Progenitor cell of endocrine pancreas (in vitro differentiated cells): ENCODE data around the gene TMEM191B. TPM values are rescaled to one million over a fixed set of nuclear protein-coding genes. Genes with fewer than 3 reads are reported as not detected.
"Not testable (repeated sequence)": the region's sequence is repeated elsewhere in the genome, so short reads cannot be mapped to it uniquely, and the experiment has no call there.

ENCODE experiments used
- DNase-seq: peaks from one replicate; pipeline ENCODE4 v3.0.0; 2021; ENCODE audit warnings: low spot score; ENCODE audit not compliant: unreplicated experiment
- H3K27ac Mint-ChIP-seq: 2 replicates; pipeline ENCODE4 v1.8.0; 2021; ENCODE audit warnings: mild to moderate bottlenecking, moderate library complexity, mixed read lengths
- H3K27me3 Mint-ChIP-seq: 2 replicates; pipeline ENCODE4 v1.8.0; 2021; ENCODE audit warnings: mixed read lengths
- H3K36me3 Mint-ChIP-seq: 2 replicates; pipeline ENCODE4 v1.8.0; 2022; ENCODE audit warnings: mixed read lengths; ENCODE audit not compliant: insufficient read depth
- H3K4me1 Mint-ChIP-seq: 2 replicates; pipeline ENCODE4 v1.8.0; 2021; ENCODE audit warnings: low read depth, mixed read lengths
- H3K4me3 Mint-ChIP-seq: 2 replicates; pipeline ENCODE4 v1.8.0; 2021; ENCODE audit warnings: low read depth, mild to moderate bottlenecking, moderate library complexity, mixed read lengths
- H3K9me3 Mint-ChIP-seq: 2 replicates; pipeline ENCODE4 v1.8.0; 2021; ENCODE audit warnings: low read depth, mixed read lengths
- long read RNA-seq: library from polyadenylated mRNA; unstranded; transcript quantifications from one replicate; pipeline ENCODE4 v2.0.0, GENCODE V29; 2020
- total RNA-seq: library from RNA; stranded (reverse); gene quantifications from 2 replicates; pipeline ENCODE4 v1.2.1, GENCODE V29; 2021

TMEM191B gene
- total RNA-seq, result 2.2 and 3.3 TPM in 2 replicates
- long read RNA-seq, result 0 reads

- not testable (repeated sequence) for H3K4me1 Mint-ChIP-seq, H3K9me3 Mint-ChIP-seq, H3K4me3 Mint-ChIP-seq, DNase-seq, H3K27ac Mint-ChIP-seq, H3K36me3 Mint-ChIP-seq, H3K27me3 Mint-ChIP-seq
These were observed at the start of gene TMEM191B for GRCh38 chr22:18527752-18528596. TMEM191B (plus strand) TSS chr22:18527802; CDS start chr22:18527981, 179 bp downstream.

GRCh38 chr22:18496227-18496626 lies 31.4 kb upstream of the TMEM191B start:
- H3K9me3 Mint-ChIP-seq, H3K4me3 Mint-ChIP-seq, H3K4me1 Mint-ChIP-seq, DNase-seq, H3K36me3 Mint-ChIP-seq, H3K27me3 Mint-ChIP-seq, H3K27ac Mint-ChIP-seq: not testable (repeated sequence)

GRCh38 chr22:18511327-18511726 lies 16.3 kb upstream of the TMEM191B start:
- H3K4me3 Mint-ChIP-seq, H3K4me1 Mint-ChIP-seq, H3K36me3 Mint-ChIP-seq, H3K27me3 Mint-ChIP-seq, DNase-seq, H3K27ac Mint-ChIP-seq, H3K9me3 Mint-ChIP-seq: not testable (repeated sequence)

- DNase-seq, H3K4me3 Mint-ChIP-seq, H3K27me3 Mint-ChIP-seq, H3K9me3 Mint-ChIP-seq, H3K36me3 Mint-ChIP-seq, H3K4me1 Mint-ChIP-seq, H3K27ac Mint-ChIP-seq: not testable (repeated sequence)
These were observed 15.2 kb upstream of the TMEM191B start for GRCh38 chr22:18512378-18512777.

- H3K4me1 Mint-ChIP-seq, DNase-seq, H3K36me3 Mint-ChIP-seq, H3K27ac Mint-ChIP-seq, H3K4me3 Mint-ChIP-seq, H3K27me3 Mint-ChIP-seq, H3K9me3 Mint-ChIP-seq: not testable (repeated sequence)
These were observed 14.1 kb upstream of the TMEM191B start for GRCh38 chr22:18513454-18513853.

GRCh38 chr22:18518061-18518460 lies 9.5 kb upstream of the TMEM191B start, which contains the start of gene GGTLC3:
GGTLC3 (minus strand) TSS chr22:18518161; CDS start chr22:18517897, 264 bp downstream.
- H3K27ac Mint-ChIP-seq, H3K4me1 Mint-ChIP-seq: not testable (repeated sequence)

GRCh38 chr22:18522762-18523161 lies 4.8 kb upstream of the TMEM191B start:
- not testable (repeated sequence) for H3K27me3 Mint-ChIP-seq, H3K27ac Mint-ChIP-seq, H3K9me3 Mint-ChIP-seq, H3K4me3 Mint-ChIP-seq, DNase-seq, H3K4me1 Mint-ChIP-seq, H3K36me3 Mint-ChIP-seq

More at GRCh38 chr22:18518061-18518460, 9.5 kb upstream of the TMEM191B start, which contains the start of gene GGTLC3:
- not testable (repeated sequence) for H3K27me3 Mint-ChIP-seq, H3K36me3 Mint-ChIP-seq, H3K4me3 Mint-ChIP-seq, DNase-seq, H3K9me3 Mint-ChIP-seq

- H3K4me1 Mint-ChIP-seq, H3K27ac Mint-ChIP-seq, H3K9me3 Mint-ChIP-seq, H3K27me3 Mint-ChIP-seq, H3K4me3 Mint-ChIP-seq, DNase-seq, H3K36me3 Mint-ChIP-seq: not testable (repeated sequence)
These were observed 4.3 kb upstream of the TMEM191B start for GRCh38 chr22:18523328-18523727.

- not testable (repeated sequence) for H3K36me3 Mint-ChIP-seq, H3K4me3 Mint-ChIP-seq
These were observed 1.2 kb downstream of the TMEM191B start for GRCh38 chr22:18528597-18529415.

GRCh38 chr22:18529416-18530145 lies 2.0 kb downstream of the TMEM191B start:
- not testable (repeated sequence) for H3K27me3 Mint-ChIP-seq, H3K27ac Mint-ChIP-seq, H3K9me3 Mint-ChIP-seq, H3K4me3 Mint-ChIP-seq, H3K4me1 Mint-ChIP-seq, DNase-seq, H3K36me3 Mint-ChIP-seq

More at GRCh38 chr22:18528597-18529415, 1.2 kb downstream of the TMEM191B start:
- DNase-seq, result peak; percentile 64
- H3K9me3 Mint-ChIP-seq, H3K4me1 Mint-ChIP-seq, H3K27me3 Mint-ChIP-seq, H3K27ac Mint-ChIP-seq: not testable (repeated sequence)

GRCh38 chr22:18533633-18534032 lies 6.0 kb downstream of the TMEM191B start:
- DNase-seq, H3K36me3 Mint-ChIP-seq, H3K27ac Mint-ChIP-seq, H3K4me1 Mint-ChIP-seq, H3K27me3 Mint-ChIP-seq, H3K9me3 Mint-ChIP-seq, H3K4me3 Mint-ChIP-seq: not testable (repeated sequence)

GRCh38 chr22:18534315-18534714 lies 6.7 kb downstream of the TMEM191B start:
- H3K27ac Mint-ChIP-seq, H3K9me3 Mint-ChIP-seq, H3K4me1 Mint-ChIP-seq, H3K4me3 Mint-ChIP-seq, H3K36me3 Mint-ChIP-seq, H3K27me3 Mint-ChIP-seq, DNase-seq: not testable (repeated sequence)
